B cell (primary cell): ENCODE results near the gene DNAJC3. TPM values are rescaled to one million over a fixed set of nuclear protein-coding genes. Genes with fewer than 3 reads are reported as not detected.

Experiments used
- ATAC-seq: fragments of 200-7000 bp; cut with Tn5 transposase; one replicate; pipeline ENCODE4 v1.10.0; 2021; ENCODE audit warnings: low read depth, mild to moderate bottlenecking, moderate number of reproducible peaks, moderate library complexity
- CTCF ChIA-PET: fragments of 350-600 bp; sonication (Branson Sonifier 250); formaldehyde crosslinking; loops from one replicate; lab custom pipeline; 2021; ENCODE audit warnings: antibody characterized with exemption, inconsistent platforms; lab: Charles Lee
- POLR2A ChIA-PET: fragments of 350-600 bp; sonication (Branson Sonifier 250); formaldehyde crosslinking; loops from one replicate; lab custom pipeline; 2021; ENCODE audit warnings: antibody characterized with exemption; lab: Charles Lee
- DNase-seq: peaks from one replicate; pipeline ENCODE4 v3.0.0; 2013
- H2AFZ ChIP-seq: 2 replicates; pipeline ENCODE4 v1.6.1; 2012; ENCODE audit warnings: mild to moderate bottlenecking, low read depth, low read length; ENCODE audit not compliant: insufficient read depth, poor library complexity, severe bottlenecking
- H3K27ac ChIP-seq, 2 donors: 1 replicate in 1 of 2; 2 replicates in 1 of 2; pipeline ENCODE4 v1.5.1; 2012 to 2013; ENCODE audit warnings: low read length in 2 of 2, mild to moderate bottlenecking in 2 of 2, moderate library complexity in 1 of 2
- H3K27me3 ChIP-seq, 4 experiments: fragments of 200-600 bp in 1 of 4; sonication (generic) in 1 of 4; replicated peaks in 1 of 4; 1 replicate in 2 of 4; 2 replicates in 2 of 4; pipeline versions ENCODE4 v1.6.1 to v1.7.0; 2013 to 2016; ENCODE audit warnings: low read length in 3 of 4, mild to moderate bottlenecking in 2 of 4, mixed read lengths in 1 of 4, moderate library complexity in 1 of 4; ENCODE audit not compliant: insufficient read depth in 4 of 4, control insufficient read depth in 3 of 4; ENCODE audit errors: control extremely low read depth in 1 of 4
- H3K36me3 ChIP-seq, 2 experiments: replicated peaks in 1 of 2; 1 replicate in 1 of 2; 2 replicates in 1 of 2; pipeline versions ENCODE4 v1.6.1 to v1.7.1; 2013; ENCODE audit warnings: low read length in 1 of 2; ENCODE audit not compliant: insufficient read depth in 2 of 2, control insufficient read depth in 1 of 2; ENCODE audit errors: control extremely low read depth in 1 of 2, extremely low read depth in 1 of 2
- H3K4me1 ChIP-seq, 2 donors: fragments of 200-600 bp in 1 of 2; sonication (generic) in 1 of 2; 1 replicate in 1 of 2; 2 replicates in 1 of 2; pipeline versions ENCODE4 v1.5.1 to v1.6.1; 2013 to 2017; ENCODE audit warnings: low read length in 2 of 2; ENCODE audit not compliant: control insufficient read depth in 2 of 2, insufficient read depth in 2 of 2
- H3K4me2 ChIP-seq: replicated peaks from 2 replicates; pipeline ENCODE3; 2012; ENCODE audit warnings: mild to moderate bottlenecking, low read depth, low read length; ENCODE audit not compliant: poor library complexity, severe bottlenecking
- H3K4me3 ChIP-seq, 5 experiments: fragments of 200-600 bp in 1 of 5; sonication (generic) in 1 of 5; 1 replicate in 3 of 5; 2 replicates in 2 of 5; pipeline versions ENCODE4 v1.5.1 to v1.7.0; 2011 to 2016; ENCODE audit warnings: low read length in 4 of 5, mild to moderate bottlenecking in 4 of 5, low read depth in 2 of 5, control low read depth in 1 of 5, moderate library complexity in 1 of 5; ENCODE audit not compliant: insufficient read depth in 1 of 5; ENCODE audit errors: control extremely low read depth in 1 of 5, extremely low read depth in 1 of 5
- H3K79me2 ChIP-seq: fragments of 200-600 bp; sonication (generic); one replicate; pipeline ENCODE4 v1.6.0; 2016; ENCODE audit warnings: low read length; ENCODE audit not compliant: control insufficient read depth, insufficient read depth
- H3K9ac ChIP-seq: fragments of 200-600 bp; sonication (generic); 2 replicates; pipeline ENCODE4 v1.6.1; 2017; ENCODE audit warnings: mild to moderate bottlenecking, low read length, moderate library complexity
- H3K9me3 ChIP-seq, 3 donors: one replicate each; pipeline versions ENCODE4 v1.6.1 to v1.7.1; 2013; ENCODE audit warnings: low read length in 2 of 3; ENCODE audit not compliant: control insufficient read depth in 2 of 3, insufficient read depth in 1 of 3; ENCODE audit errors: control extremely low read depth in 1 of 3
- H4K20me1 ChIP-seq: 2 replicates; pipeline ENCODE4 v1.6.0; 2012; ENCODE audit warnings: mild to moderate bottlenecking, low read length; ENCODE audit not compliant: insufficient read depth, control insufficient read depth, poor library complexity, severe bottlenecking
- H3K27ac Mint-ChIP-seq: one replicate; pipeline ENCODE4 v1.8.0; 2021; ENCODE audit warnings: mixed read lengths
- H3K27me3 Mint-ChIP-seq: one replicate; pipeline ENCODE4 v1.8.0; 2021; ENCODE audit warnings: mixed read lengths
- H3K4me1 Mint-ChIP-seq: one replicate; pipeline ENCODE4 v1.8.0; 2021; ENCODE audit warnings: mixed read lengths
- H3K4me3 Mint-ChIP-seq: one replicate; pipeline ENCODE4 v1.8.0; 2021; ENCODE audit warnings: mixed read lengths
- H3K9me3 Mint-ChIP-seq: one replicate; pipeline ENCODE4 v1.8.0; 2022; ENCODE audit warnings: mixed read lengths; ENCODE audit not compliant: insufficient read depth
- CTCF ChIP-seq: fragments of 200-600 bp; IDR thresholded peaks from one replicate; pipeline ENCODE4 v1.8.0; 2022; ENCODE audit warnings: antibody characterized with exemption, mild to moderate bottlenecking
- EZH2 ChIP-seq: IDR thresholded peaks from 2 replicates; pipeline ENCODE4 v1.6.1; 2012; ENCODE audit warnings: borderline replicate concordance, low read depth, mild to moderate bottlenecking, moderate library complexity, low read length; ENCODE audit not compliant: insufficient read depth, poor library complexity, severe bottlenecking
- intact Hi-C: fragments of 100-400 bp; cut with micrococcal nuclease; formaldehyde crosslinking; loops from one replicate; pipeline ENCODE4 v1.10.0; 2022
- polyA plus RNA-seq: library from polyadenylated mRNA; depleted of rRNA; stranded (reverse); fragments of >200 nt; gene quantifications from 2 replicates; pipeline ENCODE4 v1.2.3, GENCODE V29; 2012
- total RNA-seq, 2 donors: library from RNA; stranded (reverse); fragments of 120-200 nt in 1 of 2; gene quantifications; 1 replicate in 1 of 2; 2 replicates in 1 of 2; pipeline versions ENCODE4 v1.2.3 to v1.2.4, GENCODE V29; 2013 to 2022

The DNAJC3 gene
- total and polyA plus RNA-seq, 2 donors (not counting 1 experiment from before 2014, with no cell fraction given): 2.8 to 12.1 TPM

DNA sequence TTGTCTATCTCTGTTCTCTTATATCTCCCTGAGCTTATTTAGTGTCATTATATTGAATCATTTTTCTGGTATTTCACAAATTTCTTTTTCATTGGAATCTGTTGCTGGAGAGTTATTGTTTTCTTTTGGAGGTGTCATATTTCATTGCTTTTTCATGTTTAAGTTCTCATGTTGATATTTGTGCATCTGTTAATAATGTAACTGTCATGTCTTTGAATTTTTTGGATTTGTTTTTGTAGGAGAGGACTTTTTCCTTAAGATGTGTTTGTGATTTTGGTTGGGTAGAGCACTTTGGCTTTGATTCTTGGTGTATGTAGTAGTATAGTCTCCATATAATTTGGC, 64.0 kb downstream of the DNAJC3 start:
- H3K9me3 ChIP-seq: peaks cover 0 to 5% (median 0%) of the 10 kb centered on the region in 3 donors
- no peak overlapping the region for H3K27ac Mint-ChIP-seq
- intact Hi-C loops: no loop called here

More for the DNA sequence above, 64.0 kb downstream of the DNAJC3 start:
- peaks cover 22% of the 10 kb centered on the region for H4K20me1 ChIP-seq
- H3K27ac ChIP-seq: no peak overlapping the region
- no peak overlapping the region for H3K4me2 ChIP-seq
- no peak overlapping the region for H3K4me3 ChIP-seq
- no peak overlapping the region for H2AFZ ChIP-seq
- Mint-ChIP-seq H3K27me3 (no peaks in the 10 kb centered on the region), H3K4me3 (no peak overlapping the region), H3K9me3 (peaks cover 3% of the 10 kb centered on the region), H3K4me1 (peaks cover 18% of the 10 kb centered on the region)
- TF ChIP-seq EZH2 (no peak), CTCF (no peak)
- ChIA-PET CTCF (no interaction called here), POLR2A (no interaction called here)
- no peak for DNase-seq
- ATAC-seq: no peak
- no peaks in the 10 kb centered on the region for H3K27me3 ChIP-seq
- H3K79me2 ChIP-seq: peaks cover 36% of the 10 kb centered on the region
- H3K36me3 ChIP-seq: no peaks in the 10 kb centered on the region
- no peaks in the 10 kb centered on the region for H3K4me1 ChIP-seq
- H3K9ac ChIP-seq: no peak overlapping the region
